Measurements from ENCODE around the gene DBX1. TPM values are rescaled to one million over a fixed set of nuclear protein-coding genes. Genes with fewer than 3 reads are reported as not detected.

DBX1 gene
- polyA plus RNA-seq, 2 of the 4 experiments (the other 2 are of a cell fraction), result not detected

DNA sequence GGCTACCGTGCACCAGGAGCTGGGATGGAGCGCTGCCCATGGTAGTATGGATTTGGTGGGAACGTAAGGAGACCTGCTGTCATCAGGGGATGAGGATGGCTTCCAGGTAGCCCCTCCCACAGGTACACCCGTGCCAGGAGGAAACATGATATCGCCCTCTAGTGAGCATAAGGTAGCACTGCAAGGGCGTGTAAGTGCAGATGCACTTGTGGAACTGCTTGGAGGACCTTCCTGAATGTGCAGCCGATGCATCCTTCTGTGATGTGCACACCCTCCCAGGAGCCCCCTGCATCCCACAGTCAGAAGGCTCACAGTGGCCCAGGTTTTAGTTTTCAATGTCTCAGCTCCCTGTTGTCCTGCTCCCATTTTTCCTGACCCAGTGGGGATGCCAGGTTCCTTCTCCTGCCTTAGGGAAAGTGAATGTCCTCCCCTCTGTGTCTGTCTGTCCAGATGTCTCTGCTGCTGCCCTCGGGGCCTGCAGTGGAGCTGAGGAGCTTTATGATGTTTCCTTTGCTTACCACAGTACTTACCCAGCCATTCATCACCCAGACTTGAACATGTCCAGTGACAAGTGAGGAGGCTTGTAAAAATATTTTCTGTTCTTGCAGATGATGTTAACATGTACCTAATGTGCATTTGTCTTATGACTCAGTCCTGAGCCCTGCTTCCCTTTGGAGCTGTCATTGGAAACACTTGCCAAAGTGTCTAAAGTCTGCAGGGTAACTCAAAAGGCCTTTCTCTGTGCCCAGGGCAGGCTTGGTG is 49.2 kb downstream of the DBX1 start:
- Histone ChIP-seq H3K27ac (peak overlapping the region; percentile 98), H3K4me3 (no peak overlapping the region), H3K9me3 (no peaks in the 10 kb centered on the region), H3K4me1 (peaks cover 42% of the 10 kb centered on the region), H3K4me2 (peak overlapping the region; percentile 74)
- ATAC-seq (peak; percentile 56 to 78), FAIRE-seq (no peak), DNase-seq (ENCODE audit: low read depth in 1 of 2, low spot score in 1 of 2) (peak; percentile 70 to 85)
- ChIA-PET POLR2A (interaction anchor here (0.7 to 2.3 kb wide), 5 partner anchors 17 to 159 kb away, joined by 3 to 15 read pairs (median 5); no protein-coding TSS in a partner anchor), CTCF (interaction anchor here (0.7 to 11.7 kb wide), 39 partner anchors 8 to 239 kb away, joined by 3 to 150 read pairs (median 6); no protein-coding TSS in a partner anchor)
- WGBS (ENCODE audit: missing lambda C conversion rate), result 6% methylated on average over 8 of the region's 8 CpGs
- TF ChIP-seq PHF8 (IDR thresholded peaks at IDR 0.05; ENCODE audit: borderline replicate concordance, low read depth) (no peak), FOXS1 (CRISPR knock-in tag; IDR thresholded peaks at IDR 0.05) (no peak), MYC (IDR thresholded peaks at IDR 0.05; ENCODE audit: borderline replicate concordance, low read length) (no peak), CBX2 (IDR thresholded peaks at IDR 0.05; ENCODE audit: borderline replicate concordance, low read depth) (no peak), POLR2AphosphoS2 (conservative IDR thresholded peaks at IDR 0.05; ENCODE audit: low read length) (no peak), RCOR1 (IDR thresholded peaks at IDR 0.05; ENCODE audit: low read depth, low read length) (no peak), KDM5A (IDR thresholded peaks at IDR 0.05) (no peak), RAD21 (conservative IDR thresholded peaks at IDR 0.05 in 1 of 2, IDR thresholded peaks at IDR 0.05 in 1 of 2) (peak; percentile 73 to 81), ZC3H11A (IDR thresholded peaks at IDR 0.05) (no peak), SREBF2 (IDR thresholded peaks at IDR 0.05) (no peak), ZSCAN20 (CRISPR knock-in tag; IDR thresholded peaks at IDR 0.05) (no peak), NR3C1 (IDR thresholded peaks at IDR 0.05) (no peak), HOXB5 (CRISPR knock-in tag; IDR thresholded peaks at IDR 0.05) (no peak), RFX5 (IDR thresholded peaks at IDR 0.05) (no peak), JUNB (IDR thresholded peaks at IDR 0.05) (peak; percentile 49; the same call in 1 of the 2 replicates), CBX8 (IDR thresholded peaks at IDR 0.05) (no peak), KDM1A (IDR thresholded peaks at IDR 0.05; ENCODE audit: low read depth) (no peak), MAFK (IDR thresholded peaks at IDR 0.05; ENCODE audit: partially characterized antibody) (no peak), ESRRA (IDR thresholded peaks at IDR 0.05; ENCODE audit: borderline replicate concordance, low read length) (no peak), NFE2L2 (conservative IDR thresholded peaks at IDR 0.05; ENCODE audit: low read length) (no peak), HDAC2 (IDR thresholded peaks at IDR 0.05) (no peak), HOXA7 (CRISPR knock-in tag; IDR thresholded peaks at IDR 0.05) (no peak), FOSL2 (IDR thresholded peaks at IDR 0.05) (0 out of 2 replicates have a peak, but pooled peaks have one; percentile 37), FOSL2 (CRISPR knock-in tag; IDR thresholded peaks at IDR 0.05) (no peak), POLR2A (IDR thresholded peaks at IDR 0.05; ENCODE audit: low read length) (no peak), FOSB (CRISPR knock-in tag; IDR thresholded peaks at IDR 0.05) (no peak), GATA3 (IDR thresholded peaks at IDR 0.05; ENCODE audit: borderline replicate concordance) (peak; percentile 80; the same call in 1 of the 2 replicates), JUN (IDR thresholded peaks at IDR 0.05) (peak in 1 of 2 experiments; percentile 23; a peak in 2 of 5 replicates), RNF2 (IDR thresholded peaks at IDR 0.05; ENCODE audit: borderline replicate concordance, low read depth) (no peak), NPAS2 (CRISPR knock-in tag; IDR thresholded peaks at IDR 0.05; ENCODE audit: borderline replicate concordance) (no peak), EHMT2 (IDR thresholded peaks at IDR 0.05; ENCODE audit: low read depth) (no peak), HOXB13 (CRISPR knock-in tag; IDR thresholded peaks at IDR 0.05; ENCODE audit: low read depth) (no peak)
- TF ChIP-seq, protein P1, sequence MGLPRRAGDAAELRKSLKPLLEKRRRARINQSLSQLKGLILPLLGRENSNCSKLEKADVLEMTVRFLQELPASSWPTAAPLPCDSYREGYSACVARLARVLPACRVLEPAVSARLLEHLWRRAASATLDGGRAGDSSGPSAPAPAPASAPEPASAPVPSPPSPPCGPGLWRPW (IDR thresholded peaks at IDR 0.05), result no peak
- TF ChIP-seq, protein P2, sequence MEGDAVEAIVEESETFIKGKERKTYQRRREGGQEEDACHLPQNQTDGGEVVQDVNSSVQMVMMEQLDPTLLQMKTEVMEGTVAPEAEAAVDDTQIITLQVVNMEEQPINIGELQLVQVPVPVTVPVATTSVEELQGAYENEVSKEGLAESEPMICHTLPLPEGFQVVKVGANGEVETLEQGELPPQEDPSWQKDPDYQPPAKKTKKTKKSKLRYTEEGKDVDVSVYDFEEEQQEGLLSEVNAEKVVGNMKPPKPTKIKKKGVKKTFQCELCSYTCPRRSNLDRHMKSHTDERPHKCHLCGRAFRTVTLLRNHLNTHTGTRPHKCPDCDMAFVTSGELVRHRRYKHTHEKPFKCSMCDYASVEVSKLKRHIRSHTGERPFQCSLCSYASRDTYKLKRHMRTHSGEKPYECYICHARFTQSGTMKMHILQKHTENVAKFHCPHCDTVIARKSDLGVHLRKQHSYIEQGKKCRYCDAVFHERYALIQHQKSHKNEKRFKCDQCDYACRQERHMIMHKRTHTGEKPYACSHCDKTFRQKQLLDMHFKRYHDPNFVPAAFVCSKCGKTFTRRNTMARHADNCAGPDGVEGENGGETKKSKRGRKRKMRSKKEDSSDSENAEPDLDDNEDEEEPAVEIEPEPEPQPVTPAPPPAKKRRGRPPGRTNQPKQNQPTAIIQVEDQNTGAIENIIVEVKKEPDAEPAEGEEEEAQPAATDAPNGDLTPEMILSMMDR (IDR thresholded peaks at IDR 0.05), result peak; percentile 83
- TF ChIP-seq, protein P3, sequence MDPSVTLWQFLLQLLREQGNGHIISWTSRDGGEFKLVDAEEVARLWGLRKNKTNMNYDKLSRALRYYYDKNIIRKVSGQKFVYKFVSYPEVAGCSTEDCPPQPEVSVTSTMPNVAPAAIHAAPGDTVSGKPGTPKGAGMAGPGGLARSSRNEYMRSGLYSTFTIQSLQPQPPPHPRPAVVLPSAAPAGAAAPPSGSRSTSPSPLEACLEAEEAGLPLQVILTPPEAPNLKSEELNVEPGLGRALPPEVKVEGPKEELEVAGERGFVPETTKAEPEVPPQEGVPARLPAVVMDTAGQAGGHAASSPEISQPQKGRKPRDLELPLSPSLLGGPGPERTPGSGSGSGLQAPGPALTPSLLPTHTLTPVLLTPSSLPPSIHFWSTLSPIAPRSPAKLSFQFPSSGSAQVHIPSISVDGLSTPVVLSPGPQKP (IDR thresholded peaks at IDR 0.05; ENCODE audit: low read depth, low read length), result no peak
- TF ChIP-seq, protein P4, sequence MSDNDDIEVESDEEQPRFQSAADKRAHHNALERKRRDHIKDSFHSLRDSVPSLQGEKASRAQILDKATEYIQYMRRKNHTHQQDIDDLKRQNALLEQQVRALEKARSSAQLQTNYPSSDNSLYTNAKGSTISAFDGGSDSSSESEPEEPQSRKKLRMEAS (IDR thresholded peaks at IDR 0.05), result peak; percentile 29
- TF ChIP-seq, protein P5, sequence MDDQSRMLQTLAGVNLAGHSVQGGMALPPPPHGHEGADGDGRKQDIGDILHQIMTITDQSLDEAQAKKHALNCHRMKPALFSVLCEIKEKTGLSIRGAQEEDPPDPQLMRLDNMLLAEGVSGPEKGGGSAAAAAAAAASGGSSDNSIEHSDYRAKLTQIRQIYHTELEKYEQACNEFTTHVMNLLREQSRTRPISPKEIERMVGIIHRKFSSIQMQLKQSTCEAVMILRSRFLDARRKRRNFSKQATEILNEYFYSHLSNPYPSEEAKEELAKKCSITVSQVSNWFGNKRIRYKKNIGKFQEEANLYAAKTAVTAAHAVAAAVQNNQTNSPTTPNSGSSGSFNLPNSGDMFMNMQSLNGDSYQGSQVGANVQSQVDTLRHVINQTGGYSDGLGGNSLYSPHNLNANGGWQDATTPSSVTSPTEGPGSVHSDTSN (IDR thresholded peaks at IDR 0.05), result 0 out of 2 replicates have a peak, but pooled peaks have one; percentile 41
- TF ChIP-seq, protein P6, sequence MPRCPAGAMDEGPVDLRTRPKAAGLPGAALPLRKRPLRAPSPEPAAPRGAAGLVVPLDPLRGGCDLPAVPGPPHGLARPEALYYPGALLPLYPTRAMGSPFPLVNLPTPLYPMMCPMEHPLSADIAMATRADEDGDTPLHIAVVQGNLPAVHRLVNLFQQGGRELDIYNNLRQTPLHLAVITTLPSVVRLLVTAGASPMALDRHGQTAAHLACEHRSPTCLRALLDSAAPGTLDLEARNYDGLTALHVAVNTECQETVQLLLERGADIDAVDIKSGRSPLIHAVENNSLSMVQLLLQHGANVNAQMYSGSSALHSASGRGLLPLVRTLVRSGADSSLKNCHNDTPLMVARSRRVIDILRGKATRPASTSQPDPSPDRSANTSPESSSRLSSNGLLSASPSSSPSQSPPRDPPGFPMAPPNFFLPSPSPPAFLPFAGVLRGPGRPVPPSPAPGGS (IDR thresholded peaks at IDR 0.05), result no peak
